Stimulated activated CD4-positive, alpha-beta T cell treated with anti-CD3 and anti-CD28 coated beads, Interleukin-12 subunit alpha, Interleukin-12 subunit beta, amount 100 ng/mL, for 48 hours (primary cell): ENCODE results near the gene SUSD1.
"Not testable (repeated sequence)": the region's sequence is repeated elsewhere in the genome, so short reads cannot be mapped to it uniquely, and the experiment has no call there.

ENCODE experiments used
- DNase-seq, 3 donors: peaks; one replicate each; pipeline ENCODE4 v3.0.0-alpha.2; 2020; ENCODE audit warnings: low read depth in 2 of 3, low spot score in 1 of 3

The SUSD1 gene

DNA sequence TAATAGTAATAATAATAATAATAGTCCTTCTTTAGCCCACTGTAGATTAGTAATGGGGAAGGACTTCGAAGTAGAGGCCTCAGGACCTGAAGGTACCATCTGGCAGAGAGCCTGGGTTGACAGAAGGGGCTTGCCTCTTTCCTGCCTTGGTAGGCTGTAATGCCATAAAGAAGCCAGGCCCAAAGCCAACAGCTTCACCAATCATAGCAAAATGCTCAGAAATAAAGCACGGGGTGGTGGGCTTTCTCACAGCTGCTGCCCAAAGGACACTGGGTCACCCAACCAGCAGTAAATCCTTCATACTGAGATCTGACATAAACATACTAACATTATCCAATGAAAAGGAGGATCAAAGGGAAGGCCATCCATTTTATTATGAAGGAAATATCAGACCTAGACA is 70.7 kb downstream of the SUSD1 start:
- no peak for DNase-seq

DNA sequence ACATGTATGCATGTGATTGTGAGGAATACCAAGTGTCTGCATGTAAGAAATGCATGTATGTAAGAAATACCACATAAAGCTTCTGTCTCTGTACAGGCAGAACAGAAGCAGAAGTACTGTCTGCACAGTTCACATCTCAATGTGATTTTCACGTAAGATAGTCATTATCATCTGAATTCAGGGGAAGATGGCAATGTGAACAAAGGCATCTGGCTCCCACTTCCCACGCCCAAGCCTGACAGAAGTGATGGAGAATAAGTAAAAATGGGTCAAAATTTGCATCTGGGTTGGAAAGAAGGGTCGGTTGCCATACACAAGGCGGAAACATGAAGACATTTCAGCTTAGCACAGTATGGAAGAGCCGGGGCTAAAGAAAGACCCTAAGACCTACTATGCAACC is 71.7 kb downstream of the SUSD1 start:
- DNase-seq, result no peak

DNA sequence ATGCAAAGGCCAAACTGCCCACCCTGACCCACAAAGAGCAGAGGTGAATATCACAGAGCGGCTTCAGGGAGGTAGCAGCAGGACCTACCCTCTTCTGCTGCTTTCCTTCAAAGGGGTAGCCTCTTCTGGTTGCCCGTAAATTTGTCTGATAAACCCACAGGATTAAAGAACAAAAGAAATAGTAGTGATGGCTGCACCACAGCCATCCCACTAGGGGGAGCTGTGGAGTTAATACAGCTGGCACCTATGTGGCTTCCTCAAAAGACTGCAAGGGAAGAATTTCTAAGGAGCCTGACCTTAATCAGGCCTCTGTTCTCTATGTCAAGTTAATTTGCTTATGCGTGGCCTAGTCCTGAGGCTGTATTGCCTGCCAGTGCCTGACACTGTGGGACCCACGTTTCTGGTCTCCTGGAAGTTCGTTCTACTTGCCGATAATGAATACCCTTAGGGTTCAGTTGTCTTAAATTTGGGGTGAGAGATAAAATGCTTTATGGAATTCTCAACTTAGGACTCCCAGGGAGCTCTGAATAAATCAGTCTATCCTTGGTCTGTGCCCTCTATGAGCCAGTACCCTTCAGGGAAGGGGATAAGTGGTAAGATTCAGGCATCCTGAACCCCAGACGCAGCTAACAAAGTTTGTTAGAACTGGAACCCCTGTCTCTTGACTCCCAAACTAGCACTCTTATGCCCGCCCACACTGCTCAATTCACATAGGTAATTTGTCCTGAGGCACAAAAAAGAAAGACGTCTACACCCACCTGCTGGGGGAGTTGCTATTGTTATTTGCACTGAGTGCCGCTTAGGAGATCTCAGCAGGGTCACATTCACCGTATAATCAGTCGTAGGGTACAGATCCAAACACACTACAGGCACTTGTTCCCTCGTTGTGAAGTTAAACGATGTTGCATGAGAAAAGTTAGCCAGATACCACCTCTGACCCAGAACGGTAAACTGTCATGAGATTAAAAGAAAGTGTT is 77.1 kb downstream of the SUSD1 start:
- DNase-seq, result peak; percentile 44 to 72 (median 47)

DNA sequence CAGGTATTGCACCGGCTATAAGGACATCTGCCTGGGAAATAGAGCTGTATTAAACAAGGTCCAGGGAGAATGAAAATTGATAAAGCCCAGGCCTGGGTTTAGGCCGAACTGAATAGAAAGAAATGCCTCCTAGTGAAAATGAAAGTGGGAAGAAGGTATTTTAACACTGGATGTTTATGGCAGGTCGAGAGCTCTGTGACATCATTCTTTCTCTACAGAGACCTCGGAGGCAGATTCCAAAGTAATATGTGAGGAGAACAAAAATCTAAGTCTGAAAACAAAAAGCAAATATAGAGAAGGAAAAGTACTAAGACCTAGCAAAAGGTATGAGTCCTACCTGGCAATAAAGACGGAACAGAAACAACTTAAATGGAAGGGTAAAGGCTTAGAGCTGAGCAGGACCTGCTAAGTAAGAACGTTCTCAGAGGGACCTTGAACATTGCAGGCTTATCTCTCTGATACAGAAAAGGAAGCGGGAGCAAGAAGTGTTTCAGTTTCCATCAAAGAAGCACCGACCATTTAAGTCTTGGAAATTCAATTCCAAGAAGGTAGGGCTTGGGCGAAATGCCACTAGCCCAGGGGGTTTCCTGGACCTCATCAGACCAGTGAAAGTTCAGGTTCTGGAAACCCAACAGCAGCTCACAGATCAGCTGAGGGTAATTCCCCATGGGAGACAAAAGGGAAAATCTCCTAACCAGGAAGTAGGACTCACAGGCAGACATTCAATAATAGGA is 80.0 kb downstream of the SUSD1 start:
- no peak for DNase-seq

DNA sequence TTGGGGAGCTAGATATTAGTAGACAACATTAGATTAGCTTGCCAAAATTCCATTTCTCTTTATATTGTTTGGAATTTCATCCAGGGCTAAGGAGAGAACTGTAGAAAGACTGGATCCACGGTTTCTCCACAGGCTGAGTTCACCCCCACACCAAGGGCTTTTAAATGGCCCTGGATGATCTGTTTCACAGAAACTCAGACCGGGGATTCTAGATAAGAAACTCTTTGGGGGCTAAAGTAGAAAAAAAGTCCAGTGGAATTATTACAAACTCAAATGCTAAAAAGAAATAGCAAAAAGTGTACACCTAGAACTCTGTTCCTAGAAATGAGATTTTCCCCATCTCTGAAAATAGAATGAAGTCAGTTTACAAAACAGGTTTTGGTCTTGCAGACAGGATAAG is 80.9 kb downstream of the SUSD1 start:
- DNase-seq, result no peak

DNA sequence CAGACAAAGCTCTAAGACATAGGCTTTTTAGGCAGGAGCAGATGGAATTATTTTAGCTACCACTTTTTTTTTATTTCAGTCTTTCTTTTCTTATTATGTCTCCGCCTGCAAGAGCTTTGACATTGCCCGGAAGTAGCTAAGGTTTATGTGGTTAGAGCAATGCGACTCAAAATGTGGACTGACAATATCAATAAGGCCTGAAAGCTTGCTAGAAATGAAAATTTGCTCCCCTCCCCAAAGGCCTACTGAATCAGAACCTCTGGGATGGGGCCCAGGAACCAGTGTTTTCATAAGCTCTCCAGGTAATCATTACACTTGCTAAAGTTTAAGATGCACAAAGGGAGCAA is 81.3 kb downstream of the SUSD1 start:
- no peak for DNase-seq

DNA sequence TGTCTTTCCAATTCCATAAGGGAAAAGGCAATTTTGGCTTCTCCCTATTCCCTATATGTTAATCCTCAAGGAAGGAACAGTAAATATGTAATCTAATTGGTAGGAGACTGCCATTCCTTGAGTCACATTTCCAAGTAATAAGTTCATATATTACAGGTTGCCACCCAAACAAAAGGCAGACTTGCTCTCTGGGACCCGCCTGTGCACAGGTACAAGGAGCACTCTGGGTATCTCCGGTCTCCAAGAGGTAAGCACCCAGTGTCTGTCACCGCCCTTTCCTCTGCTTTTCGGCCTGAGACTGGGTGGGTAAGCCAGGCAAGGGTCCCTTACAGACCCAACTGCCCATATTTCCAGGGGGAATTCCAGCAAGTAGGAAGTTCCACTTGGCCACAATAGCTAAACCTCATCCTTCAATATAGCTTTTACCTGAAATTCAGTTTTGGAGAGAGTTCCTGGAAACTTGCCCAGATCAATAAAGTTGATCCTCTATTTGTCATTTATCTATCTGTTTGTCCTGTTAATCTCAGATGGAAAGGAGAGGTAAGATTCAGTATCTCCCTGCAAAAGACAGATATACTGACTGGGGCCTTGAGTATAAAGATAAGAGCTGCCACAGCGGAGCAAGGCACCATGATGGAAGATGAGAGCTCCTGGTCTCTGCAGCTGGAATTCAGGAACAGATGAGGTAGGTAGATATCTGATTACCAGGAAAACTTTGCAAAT is 81.8 kb downstream of the SUSD1 start:
- no peak for DNase-seq

DNA sequence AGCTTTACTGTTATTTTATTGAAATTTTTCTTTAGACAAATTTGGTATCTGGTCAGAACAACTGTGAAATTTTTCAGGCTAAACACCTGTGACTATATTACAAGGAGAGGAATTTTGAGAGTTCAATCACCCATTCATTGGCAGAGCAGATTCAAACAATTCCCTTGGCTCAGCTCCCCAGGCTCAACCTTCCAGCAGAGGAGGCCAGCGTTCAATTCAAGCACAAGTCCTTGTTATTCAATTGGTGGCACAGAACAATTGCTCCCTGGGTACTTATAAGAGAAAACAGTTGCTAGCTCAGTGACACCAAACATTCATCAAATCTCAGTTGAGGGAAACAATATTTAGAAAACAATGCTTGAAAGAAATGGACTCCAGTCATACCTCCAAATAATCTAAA is 83.3 kb downstream of the SUSD1 start:
- DNase-seq, result no peak

GRCh38 chr9:112087506-112087905 is 87.6 kb downstream of the SUSD1 start:
- no peak for DNase-seq

- no peak for DNase-seq
Measured at GRCh38 chr9:112086627-112087026, 88.5 kb downstream of the SUSD1 start.

- no peak for DNase-seq
Measured at GRCh38 chr9:112084907-112085306, 90.2 kb downstream of the SUSD1 start.

DNA sequence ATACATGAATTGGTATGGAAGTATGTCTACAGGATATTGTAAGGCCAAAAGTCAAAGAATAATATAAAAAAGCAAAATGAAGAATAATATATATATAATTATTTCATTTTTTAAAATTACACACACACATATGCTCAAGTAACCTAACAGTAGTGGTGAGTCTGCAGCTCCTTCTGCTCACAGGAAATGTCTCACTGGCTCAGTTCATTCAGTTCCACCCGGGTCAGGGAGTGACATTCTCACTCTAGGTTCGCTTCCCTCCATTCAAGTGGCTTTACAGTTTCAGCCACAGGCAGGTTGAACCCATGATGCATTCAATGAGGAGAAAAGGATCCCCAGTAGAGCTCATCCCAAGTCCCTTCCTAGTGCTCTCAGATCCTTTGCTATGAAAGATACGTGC is 90.8 kb downstream of the SUSD1 start:
- DNase-seq, result no peak

- no peak for DNase-seq
Measured at GRCh38 chr9:112081918-112082729, 93.0 kb downstream of the SUSD1 start.

GRCh38 chr9:112080831-112081542 is 94.1 kb downstream of the SUSD1 start:
- no peak for DNase-seq

DNA sequence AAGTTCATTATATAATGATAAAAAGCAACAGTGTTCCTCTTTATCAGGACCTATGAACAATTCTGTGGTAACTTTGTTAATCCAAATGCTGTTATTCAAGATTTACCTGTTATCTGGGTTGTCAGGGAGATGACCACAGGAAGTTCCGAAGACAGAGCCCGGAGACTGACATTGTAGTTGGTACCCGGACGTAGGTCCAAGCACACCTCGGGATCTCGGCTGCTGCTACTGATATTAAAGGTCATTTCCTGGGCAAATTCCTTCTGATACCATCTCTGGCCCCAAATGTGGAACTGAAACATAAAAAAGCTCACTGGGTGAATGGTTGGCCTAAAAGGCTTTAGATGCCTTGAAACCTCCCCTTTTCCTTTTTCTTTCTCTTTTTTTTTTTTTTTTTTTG is 96.7 kb downstream of the SUSD1 start:
- DNase-seq, result no peak

DNA sequence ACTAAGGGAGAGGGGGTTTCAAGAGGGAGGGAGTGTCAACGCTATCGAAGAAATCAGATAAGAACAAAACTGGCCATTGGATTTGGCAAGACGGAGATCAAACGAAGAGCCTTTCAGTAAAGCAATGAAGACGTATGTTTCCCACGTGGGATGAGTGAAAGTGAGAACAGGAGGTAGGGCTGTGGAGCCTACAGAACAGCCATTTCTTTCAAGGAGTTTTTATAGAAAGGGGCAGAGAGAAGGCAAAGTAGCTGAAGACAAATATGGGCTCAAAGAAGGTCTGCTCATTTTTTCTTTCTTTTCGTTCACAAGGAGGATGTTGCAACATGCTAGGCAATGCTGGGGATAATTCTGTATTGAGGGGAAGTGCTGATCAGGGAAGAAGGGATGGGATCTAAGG is 98.3 kb downstream of the SUSD1 start:
- DNase-seq, result no peak

GRCh38 chr9:112075009-112075378 is 100.1 kb downstream of the SUSD1 start:
- no peak for DNase-seq

DNA sequence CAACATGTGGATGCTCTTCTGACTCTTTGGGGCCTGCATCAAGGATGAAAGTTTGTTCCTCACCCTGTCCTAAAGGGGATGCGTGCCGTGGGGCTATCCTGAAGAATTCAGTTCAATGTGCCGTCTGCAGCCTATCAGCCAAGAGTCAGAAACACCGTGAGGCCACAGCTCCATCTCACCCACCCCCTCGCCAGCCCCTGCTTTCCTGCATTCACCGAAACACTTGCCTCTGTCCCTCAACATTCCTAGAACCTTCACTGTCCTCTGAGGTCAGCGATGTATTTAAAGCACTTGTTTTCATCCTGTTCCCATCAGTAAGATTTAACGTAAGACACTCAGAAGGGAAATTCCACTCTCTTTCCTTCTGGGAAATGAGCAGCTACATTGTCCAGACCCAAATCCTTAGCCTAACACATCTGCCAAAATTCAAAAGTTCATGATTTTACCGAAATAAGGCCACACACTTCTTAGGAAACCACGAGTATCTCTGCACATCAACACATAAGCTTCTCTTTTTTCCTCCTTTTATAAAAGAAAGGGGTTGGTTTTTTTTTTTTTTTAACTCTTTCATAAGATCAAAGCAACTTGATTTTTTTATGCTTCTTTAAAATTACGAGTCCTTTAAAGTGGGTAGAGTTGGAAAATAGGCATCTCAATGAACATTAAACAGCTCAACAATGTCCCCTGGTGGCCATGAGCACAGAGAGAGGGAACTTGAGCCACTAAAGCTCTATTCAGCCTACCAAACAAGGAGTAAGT is 100.7 kb downstream of the SUSD1 start:
- peak; percentile 39 to 82 (median 53) for DNase-seq

DNA sequence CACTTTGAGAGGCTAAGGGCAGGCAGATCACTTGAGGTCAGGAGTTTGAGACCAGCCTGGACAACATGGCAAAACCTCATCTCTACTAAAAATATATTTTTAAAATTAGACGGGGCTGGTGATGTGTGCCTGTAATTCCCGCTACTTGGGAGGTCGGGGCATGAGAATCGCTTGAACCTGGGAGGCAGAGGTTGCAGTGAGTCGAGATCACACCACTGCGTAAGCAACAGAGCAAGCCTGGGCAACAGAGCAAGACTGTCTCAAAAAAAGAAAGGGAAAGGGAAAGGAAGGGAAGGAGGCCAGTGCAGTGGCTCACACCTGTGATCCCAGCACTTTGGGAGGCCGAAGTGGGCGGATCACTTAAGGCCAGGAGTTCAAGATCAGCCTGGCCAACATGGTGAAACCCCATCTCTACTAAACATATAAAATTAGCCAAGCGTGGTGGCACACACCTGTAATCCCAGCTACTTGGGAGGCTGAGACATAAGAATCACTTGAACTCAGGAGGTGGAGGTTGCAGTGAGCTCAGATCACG is 101.4 kb downstream of the SUSD1 start:
- not testable (repeated sequence) for DNase-seq
